Non-pigmented ciliary epithelial cell (primary cell): Measurements from ENCODE around the gene SYT10.
"Not testable (repeated sequence)": the region's sequence is repeated elsewhere in the genome, so short reads cannot be mapped to it uniquely, and the experiment has no call there.

Experiments used
- DNase-seq: peaks from one replicate; pipeline ENCODE4 v3.0.0-alpha.2; 2010; ENCODE audit warnings: low read depth

The SYT10 gene

DNA sequence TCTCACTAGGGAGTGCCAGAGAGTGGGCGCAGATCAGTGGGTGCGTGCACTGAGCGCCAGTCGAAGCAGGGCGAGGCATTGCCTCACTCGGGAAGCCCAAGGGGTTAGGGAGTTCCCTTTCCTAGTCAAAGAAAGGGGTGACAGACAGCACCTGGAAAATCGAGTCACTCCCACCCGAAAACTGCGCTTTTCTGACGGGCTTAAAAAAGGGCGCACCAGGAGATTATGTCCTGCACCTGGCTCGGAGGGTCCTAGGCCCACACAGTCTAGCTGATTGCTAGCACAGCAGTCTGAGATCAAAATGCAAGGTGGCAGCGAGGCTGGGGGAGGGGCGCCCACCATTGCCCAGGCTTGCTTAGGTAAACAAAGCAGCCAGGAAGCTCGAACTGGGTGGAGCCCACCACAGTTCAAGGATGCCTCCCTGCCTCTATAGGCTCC is 107.6 kb downstream of the SYT10 start:
- not testable (repeated sequence) for DNase-seq

DNA sequence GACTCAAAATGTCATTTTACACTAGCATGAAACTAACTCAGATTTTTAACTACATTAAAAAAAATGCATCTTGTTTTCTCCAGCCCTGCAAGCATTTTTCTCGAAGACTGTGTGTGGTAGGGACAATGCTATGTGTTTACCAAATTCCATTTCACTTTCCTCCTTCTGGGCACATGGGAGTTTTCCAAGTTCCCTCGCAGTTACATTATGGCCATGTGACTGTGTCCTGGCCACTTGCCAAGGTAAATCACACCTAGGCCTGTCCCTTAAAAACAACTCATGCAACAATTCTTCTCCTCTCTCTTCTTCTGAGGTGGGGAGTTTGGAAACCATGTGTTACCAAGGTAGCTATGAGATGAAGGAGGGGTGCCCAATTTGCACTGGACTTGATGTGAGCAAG is 108.7 kb downstream of the SYT10 start:
- no peak for DNase-seq
